ENCODE data around the gene RSU1.
"Not testable (repeated sequence)": the region's sequence is repeated elsewhere in the genome, so short reads cannot be mapped to it uniquely, and the experiment has no call there.

The RSU1 gene

GRCh38 chr10:16777473-16778370, 39.5 kb downstream of the RSU1 start:
- DNase-seq, result no peak

GRCh38 chr10:16776896-16777295, 40.3 kb downstream of the RSU1 start:
- DNase-seq, result no peak

DNA sequence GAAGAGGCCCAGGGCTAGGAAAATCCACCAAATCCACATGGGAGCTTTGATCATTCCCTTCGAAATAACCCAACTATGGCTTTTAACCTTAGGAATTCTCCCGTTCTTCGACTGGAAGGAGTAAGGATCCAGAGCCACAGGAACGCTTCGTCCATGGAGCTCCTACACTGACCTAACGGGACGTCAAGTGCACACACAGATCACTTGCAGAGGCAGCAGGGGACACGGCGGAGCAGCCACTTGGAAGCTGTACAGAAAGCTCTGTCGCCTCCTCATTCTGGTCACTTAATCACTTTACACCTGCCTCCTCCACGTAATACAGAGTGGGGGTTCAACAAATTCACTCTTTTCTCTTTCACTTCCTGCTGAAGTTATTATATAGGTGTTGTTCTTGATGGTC, 43.9 kb downstream of the RSU1 start:
- DNase-seq, result no peak

- no peak for DNase-seq
Measured at GRCh38 chr10:16770670-16771069, 46.6 kb downstream of the RSU1 start.

GRCh38 chr10:16770141-16770540, 47.1 kb downstream of the RSU1 start:
- no peak for DNase-seq

GRCh38 chr10:16769331-16769730, 47.9 kb downstream of the RSU1 start:
- no peak for DNase-seq

- no peak for DNase-seq
Measured at GRCh38 chr10:16768702-16769101, 48.5 kb downstream of the RSU1 start.

DNA sequence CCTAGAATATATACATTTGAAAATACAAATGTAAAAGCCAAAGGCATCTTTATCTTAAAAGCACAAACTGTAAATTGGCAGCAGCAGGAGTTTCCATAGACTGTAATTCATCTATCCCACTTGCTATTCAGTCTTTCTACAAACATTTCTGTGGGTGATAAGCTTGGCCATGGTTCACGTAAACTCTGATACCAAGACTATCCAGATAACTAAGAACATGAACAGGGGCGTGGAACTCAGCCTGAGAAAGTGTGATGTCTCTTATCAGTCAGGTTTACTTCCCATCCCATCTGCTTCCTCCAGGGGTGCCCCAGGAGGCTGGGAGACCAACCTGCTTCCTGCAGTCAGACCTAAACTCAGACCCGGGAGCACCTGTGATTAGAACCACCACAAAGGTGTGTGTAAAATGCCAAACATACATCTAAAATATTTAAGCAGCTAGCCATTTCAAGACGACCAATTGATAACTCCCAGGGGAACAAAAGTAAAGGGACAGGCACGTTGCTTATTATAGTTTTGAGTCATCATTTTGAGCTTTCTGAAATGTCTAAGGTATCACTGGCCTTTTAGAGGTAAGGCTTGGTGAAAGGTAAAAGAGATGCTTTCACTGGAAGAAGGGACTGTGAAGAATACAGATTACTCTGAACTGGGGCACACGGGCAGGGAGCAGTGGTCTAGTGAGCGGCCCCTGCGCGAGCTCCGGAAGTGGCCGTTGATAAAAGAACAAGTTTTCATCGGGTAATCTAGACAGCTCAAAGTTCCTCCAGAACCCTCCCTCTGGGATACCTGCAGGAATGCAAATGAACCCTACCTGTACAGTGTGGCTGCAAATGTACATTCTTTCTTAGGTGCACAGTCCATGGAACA, 51.5 kb downstream of the RSU1 start:
- DNase-seq, result no peak

DNA sequence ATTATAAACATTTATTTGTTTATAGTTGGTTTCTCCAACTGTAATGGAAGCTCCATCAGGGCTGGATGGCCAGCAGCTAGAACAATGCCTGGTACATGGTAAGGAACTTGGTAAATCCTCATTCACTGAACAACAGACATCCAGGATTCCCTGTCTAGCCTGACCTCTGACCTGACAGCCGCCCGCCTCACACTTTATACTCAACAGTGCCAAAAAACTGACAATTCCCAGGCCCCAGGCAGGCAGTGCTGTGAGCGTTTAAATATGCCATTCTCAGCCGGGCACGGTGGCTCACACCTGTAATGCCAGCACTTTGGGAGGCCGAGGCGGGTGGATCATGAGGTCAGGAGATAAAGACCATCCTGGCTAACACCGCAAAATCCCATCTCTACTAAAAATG, 55.9 kb downstream of the RSU1 start:
- DNase-seq, result no peak

- no peak for DNase-seq
Measured at GRCh38 chr10:16756561-16757221, 60.5 kb downstream of the RSU1 start.

DNA sequence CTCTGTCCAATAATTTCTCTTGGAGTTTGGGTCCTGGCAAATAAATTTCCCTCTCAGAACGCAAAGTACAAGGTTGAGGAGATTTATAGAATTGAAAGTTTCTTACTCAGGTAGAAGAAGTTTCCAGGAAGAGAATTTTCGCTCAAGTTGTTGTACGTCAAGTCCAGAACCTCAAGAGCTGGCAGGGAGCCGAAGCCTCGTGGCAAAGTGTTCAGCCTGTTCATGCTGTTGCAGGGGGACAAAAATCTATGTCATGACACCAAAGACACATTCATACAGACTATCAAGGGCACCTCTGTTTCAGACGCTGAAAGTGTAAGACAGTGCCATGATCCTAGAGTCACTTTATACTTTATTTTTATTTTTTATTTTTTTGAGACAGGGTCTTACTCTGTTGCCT, 62.5 kb downstream of the RSU1 start:
- DNase-seq, result no peak

DNA sequence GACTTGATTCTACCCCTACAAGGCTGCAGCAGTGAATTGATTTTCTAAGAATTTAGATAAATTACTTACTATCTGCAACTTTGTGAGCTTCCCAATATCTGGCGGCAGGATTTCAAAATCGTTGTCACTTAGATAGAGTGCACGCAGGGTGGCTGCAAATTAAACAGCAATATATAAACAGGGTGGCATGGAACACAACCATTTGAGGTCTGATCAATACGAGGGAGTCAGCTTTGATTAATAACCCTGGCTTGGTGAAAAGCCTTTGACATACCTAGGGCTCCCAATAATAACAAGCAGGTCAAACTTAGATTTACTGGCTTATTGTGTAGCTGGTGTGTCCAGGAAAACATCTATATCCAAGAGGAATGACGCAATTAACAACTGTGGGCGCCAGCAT, 64.4 kb downstream of the RSU1 start:
- not testable (repeated sequence) for DNase-seq

DNA sequence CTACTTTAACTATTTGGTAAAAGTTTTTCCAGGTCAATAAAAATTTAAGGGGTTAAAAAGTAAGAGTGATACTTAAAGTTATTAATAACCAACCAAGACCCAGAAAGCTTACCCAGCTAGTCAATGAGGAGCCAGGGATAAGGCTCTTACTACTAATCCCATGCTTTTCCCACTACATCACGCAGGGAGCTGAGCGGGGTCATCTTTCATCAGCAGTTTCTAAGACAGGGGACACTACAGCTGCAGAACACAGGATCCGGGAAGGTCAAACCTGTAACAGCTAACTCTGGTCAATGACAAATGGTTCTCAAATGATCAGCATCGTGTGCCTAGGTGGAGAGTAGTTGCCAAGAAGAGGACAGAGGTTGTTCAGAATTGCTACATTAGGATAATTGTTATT, 65.1 kb downstream of the RSU1 start:
- DNase-seq, result no peak

GRCh38 chr10:16751244-16751643, 66.0 kb downstream of the RSU1 start:
- no peak for DNase-seq

DNA sequence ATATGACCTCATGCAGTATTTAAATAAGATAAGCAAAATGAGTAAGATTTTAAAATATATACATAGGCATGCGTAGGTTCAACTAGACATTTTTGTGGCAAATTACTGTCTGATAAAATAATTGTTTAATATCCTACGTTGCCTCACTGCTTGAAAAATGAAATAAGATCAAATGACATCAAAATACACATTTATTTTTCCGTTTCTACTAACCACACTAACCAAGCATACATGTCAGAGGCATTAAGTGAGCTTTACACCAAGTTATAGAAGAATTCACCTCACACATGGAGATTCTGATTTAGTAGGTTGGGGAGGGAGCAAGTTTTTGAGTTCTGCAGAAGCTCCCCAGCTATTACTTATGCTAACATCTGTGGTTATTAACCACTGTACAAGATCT, 66.8 kb downstream of the RSU1 start:
- DNase-seq, result no peak

GRCh38 chr10:16748749-16749148, 68.5 kb downstream of the RSU1 start:
- DNase-seq, result no peak

DNA sequence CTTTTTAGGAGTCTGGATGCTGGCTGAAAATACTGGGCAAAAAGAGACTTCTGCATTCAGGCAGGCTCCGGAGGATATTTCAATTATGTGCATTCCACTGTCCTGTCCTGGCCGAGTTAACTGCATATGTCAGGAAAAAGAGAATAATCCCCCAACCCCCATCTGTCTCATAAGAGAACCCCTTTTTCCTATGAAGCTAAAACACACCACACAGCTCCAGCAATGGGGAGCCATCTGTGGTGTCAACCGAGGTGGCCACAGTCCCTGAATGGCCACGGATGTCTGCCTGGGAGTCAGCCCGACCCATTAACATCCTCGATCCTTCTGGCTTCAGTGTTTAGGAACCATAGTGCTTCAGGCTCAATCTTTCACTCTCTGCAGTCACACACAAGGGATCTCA, 70.4 kb downstream of the RSU1 start:
- no peak for DNase-seq

- DNase-seq, result no peak
Measured at GRCh38 chr10:16745061-16745460, 72.2 kb downstream of the RSU1 start.

DNA sequence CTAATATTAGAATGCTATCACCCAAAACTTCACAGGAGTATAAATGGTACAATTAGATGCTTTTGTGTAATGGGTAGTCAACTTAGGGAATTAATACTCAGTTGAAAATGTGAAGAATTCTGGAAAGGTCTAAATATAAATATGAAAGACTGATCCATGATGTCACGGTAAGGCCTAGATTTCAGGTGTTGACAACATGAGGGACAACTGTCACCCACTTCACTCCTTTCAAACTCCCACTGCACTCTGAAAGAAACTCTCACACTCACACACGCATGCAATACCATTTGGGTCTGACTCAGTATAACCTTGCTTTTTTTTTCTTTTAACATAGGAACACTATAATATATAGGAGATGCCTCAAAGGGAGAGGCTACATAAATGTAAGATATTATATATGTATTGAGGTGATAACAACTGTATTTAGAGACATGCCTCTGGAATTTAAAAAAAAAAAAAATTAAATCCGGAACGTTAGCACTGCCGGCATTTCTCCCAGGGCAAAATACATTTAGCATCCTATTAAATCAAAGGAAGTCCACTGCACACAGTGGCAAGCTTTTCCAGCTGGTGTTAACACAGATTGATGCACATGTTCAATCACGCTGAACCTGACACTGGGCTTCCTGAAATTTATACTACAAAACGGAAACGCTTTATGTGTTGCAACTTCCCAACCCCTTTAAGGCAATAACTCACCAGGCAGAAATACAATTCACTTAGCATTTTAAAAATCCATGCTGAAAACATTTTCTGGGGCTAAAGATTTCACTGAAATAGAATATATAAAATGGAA, 74.9 kb downstream of the RSU1 start:
- DNase-seq, result no peak

GRCh38 chr10:16741540-16741939, 75.7 kb downstream of the RSU1 start:
- DNase-seq, result no peak

DNA sequence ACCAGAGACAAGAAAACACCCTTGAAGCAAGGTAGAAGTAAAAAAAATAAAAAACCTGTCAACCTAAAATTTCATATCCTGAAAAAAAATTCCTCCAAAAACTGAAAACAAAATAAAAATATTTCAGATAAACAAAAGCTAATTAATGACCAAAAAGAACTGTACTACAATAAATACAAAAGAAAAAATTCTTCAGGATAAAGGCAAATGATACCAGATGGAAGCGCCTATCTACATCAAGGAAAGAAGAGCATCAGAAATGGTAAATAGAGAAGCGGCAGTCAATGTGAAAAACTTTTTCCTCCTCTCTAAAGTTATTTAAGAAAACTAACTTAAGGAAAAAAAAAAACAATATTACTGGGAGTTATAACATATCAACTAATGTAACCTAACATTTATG, 79.8 kb downstream of the RSU1 start:
- no peak for DNase-seq

DNA sequence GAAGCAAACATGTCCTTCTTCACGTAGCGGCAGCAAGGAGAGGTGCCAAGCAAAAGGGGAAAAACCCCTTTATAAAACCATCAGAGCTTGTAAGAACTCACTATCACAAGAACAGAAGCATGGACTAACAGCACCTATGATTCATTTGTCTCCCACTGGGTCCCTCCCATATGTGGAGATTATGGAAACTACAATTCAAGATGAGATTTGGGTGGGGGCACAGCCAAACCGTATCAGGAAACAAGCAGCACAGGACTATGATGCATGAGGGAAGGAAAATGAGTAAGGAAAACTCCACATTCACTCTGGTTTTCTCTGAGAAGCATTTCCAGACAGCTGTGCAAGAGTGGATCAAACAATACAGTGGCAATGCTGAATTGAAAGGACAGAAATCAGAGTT, 81.6 kb downstream of the RSU1 start:
- DNase-seq, result no peak

GRCh38 chr10:16732376-16732775, 84.8 kb downstream of the RSU1 start:
- no peak for DNase-seq
